HCT116 (cell line): ENCODE data around the gene DOHH.

Experiments used
- CEBPB ChIP-seq: IDR thresholded peaks from 2 replicates; pipeline ENCODE4 v1.6.1; 2012; ENCODE audit warnings: low read depth
- CTCF ChIP-seq, 3 experiments: fragments of 200-600 bp in 1 of 3; sonication (generic) in 1 of 3; IDR thresholded peaks in 2 of 3; conservative IDR thresholded peaks in 1 of 3; 2 replicates each; pipeline ENCODE4 v1.5.1; 2012 to 2017; ENCODE audit warnings: low read depth in 2 of 3, low read length in 2 of 3, antibody characterized with exemption in 1 of 3, borderline replicate concordance in 1 of 3, control low read depth in 1 of 3, mild to moderate bottlenecking in 1 of 3, mixed read lengths in 1 of 3, mixed run types in 1 of 3, moderate library complexity in 1 of 3; ENCODE audit not compliant: insufficient read depth in 1 of 3
- EGR1 ChIP-seq: IDR thresholded peaks from 2 replicates; pipeline ENCODE4 v1.6.1; 2012; ENCODE audit warnings: low read depth
- EZH2 ChIP-seq: fragments of 200-600 bp; sonication (generic); IDR thresholded peaks from 2 replicates; pipeline ENCODE4 v1.6.1; 2017; ENCODE audit warnings: antibody characterized with exemption, mixed run types
- EZH2phosphoT487 ChIP-seq: fragments of 200-600 bp; IDR thresholded peaks from 2 replicates; pipeline ENCODE4 v1.6.1; 2018; ENCODE audit warnings: antibody characterized with exemption, borderline replicate concordance
- JUND ChIP-seq: IDR thresholded peaks from 2 replicates; pipeline ENCODE4 v1.6.1; 2012
- POLR2A ChIP-seq: IDR thresholded peaks from 2 replicates; pipeline ENCODE4 v1.7.0; 2011; ENCODE audit warnings: borderline replicate concordance; ENCODE audit not compliant: insufficient read depth, insufficient read length; ENCODE audit errors: extremely low read depth
- POLR2AphosphoS5 ChIP-seq: IDR thresholded peaks from 2 replicates; pipeline ENCODE4 v1.6.1; 2011; ENCODE audit warnings: mild to moderate bottlenecking, low read depth, low read length, moderate library complexity
- RAD21 ChIP-seq: IDR thresholded peaks from 2 replicates; pipeline ENCODE4 v1.6.1; 2012; ENCODE audit warnings: low read depth, mild to moderate bottlenecking
- SP1 ChIP-seq: IDR thresholded peaks from 2 replicates; pipeline ENCODE4 v1.6.1; 2012; ENCODE audit warnings: low read depth
- YY1 ChIP-seq: IDR thresholded peaks from 2 replicates; pipeline ENCODE4 v1.6.1; 2011; ENCODE audit warnings: low read length, low read depth, moderate library complexity, mild to moderate bottlenecking; ENCODE audit not compliant: insufficient replicate concordance; ENCODE audit errors: extremely low read depth
- TF ChIP-seq, protein P1 (sequence below): IDR thresholded peaks from 2 replicates; pipeline ENCODE4 v1.6.1; 2012
- TF ChIP-seq, protein P2 (sequence below): IDR thresholded peaks from 2 replicates; pipeline ENCODE4 v1.6.1; 2012; ENCODE audit warnings: low read depth
- TF ChIP-seq, protein P3 (sequence below): IDR thresholded peaks from 2 replicates; pipeline ENCODE4 v1.6.1; 2012

GRCh38 chr19:3468211-3468610 is 32.3 kb downstream of the DOHH start:
- TF ChIP-seq CTCF (IDR thresholded peaks at IDR 0.05 in 2 of 3, conservative IDR thresholded peaks at IDR 0.05 in 1 of 3; ENCODE audit: borderline replicate concordance in 1 of 3, insufficient read depth in 1 of 3, low read depth in 2 of 3, low read length in 2 of 3), result no peak
- no peak for TF ChIP-seq POLR2A
- TF ChIP-seq, protein P1, sequence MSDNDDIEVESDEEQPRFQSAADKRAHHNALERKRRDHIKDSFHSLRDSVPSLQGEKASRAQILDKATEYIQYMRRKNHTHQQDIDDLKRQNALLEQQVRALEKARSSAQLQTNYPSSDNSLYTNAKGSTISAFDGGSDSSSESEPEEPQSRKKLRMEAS, result no peak
- no peak for TF ChIP-seq JUND
- TF ChIP-seq EZH2, result no peak
- TF ChIP-seq POLR2AphosphoS5, result no peak
- TF ChIP-seq CEBPB, result no peak
- TF ChIP-seq, protein P2, sequence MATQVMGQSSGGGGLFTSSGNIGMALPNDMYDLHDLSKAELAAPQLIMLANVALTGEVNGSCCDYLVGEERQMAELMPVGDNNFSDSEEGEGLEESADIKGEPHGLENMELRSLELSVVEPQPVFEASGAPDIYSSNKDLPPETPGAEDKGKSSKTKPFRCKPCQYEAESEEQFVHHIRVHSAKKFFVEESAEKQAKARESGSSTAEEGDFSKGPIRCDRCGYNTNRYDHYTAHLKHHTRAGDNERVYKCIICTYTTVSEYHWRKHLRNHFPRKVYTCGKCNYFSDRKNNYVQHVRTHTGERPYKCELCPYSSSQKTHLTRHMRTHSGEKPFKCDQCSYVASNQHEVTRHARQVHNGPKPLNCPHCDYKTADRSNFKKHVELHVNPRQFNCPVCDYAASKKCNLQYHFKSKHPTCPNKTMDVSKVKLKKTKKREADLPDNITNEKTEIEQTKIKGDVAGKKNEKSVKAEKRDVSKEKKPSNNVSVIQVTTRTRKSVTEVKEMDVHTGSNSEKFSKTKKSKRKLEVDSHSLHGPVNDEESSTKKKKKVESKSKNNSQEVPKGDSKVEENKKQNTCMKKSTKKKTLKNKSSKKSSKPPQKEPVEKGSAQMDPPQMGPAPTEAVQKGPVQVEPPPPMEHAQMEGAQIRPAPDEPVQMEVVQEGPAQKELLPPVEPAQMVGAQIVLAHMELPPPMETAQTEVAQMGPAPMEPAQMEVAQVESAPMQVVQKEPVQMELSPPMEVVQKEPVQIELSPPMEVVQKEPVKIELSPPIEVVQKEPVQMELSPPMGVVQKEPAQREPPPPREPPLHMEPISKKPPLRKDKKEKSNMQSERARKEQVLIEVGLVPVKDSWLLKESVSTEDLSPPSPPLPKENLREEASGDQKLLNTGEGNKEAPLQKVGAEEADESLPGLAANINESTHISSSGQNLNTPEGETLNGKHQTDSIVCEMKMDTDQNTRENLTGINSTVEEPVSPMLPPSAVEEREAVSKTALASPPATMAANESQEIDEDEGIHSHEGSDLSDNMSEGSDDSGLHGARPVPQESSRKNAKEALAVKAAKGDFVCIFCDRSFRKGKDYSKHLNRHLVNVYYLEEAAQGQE, result no peak
- TF ChIP-seq, protein P3, sequence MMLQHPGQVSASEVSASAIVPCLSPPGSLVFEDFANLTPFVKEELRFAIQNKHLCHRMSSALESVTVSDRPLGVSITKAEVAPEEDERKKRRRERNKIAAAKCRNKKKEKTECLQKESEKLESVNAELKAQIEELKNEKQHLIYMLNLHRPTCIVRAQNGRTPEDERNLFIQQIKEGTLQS, result no peak
- no peak for TF ChIP-seq EZH2phosphoT487
- no peak for TF ChIP-seq RAD21
- TF ChIP-seq YY1, result no peak
- no peak for TF ChIP-seq EGR1
- no peak for TF ChIP-seq SP1
